Brain pericyte (primary cell): ENCODE data around the gene GREB1L.

Experiments used
- DNase-seq: peaks from one replicate; pipeline ENCODE4 v3.0.0-alpha.2; 2012; ENCODE audit warnings: low read depth, low spot score

GREB1L gene

DNA sequence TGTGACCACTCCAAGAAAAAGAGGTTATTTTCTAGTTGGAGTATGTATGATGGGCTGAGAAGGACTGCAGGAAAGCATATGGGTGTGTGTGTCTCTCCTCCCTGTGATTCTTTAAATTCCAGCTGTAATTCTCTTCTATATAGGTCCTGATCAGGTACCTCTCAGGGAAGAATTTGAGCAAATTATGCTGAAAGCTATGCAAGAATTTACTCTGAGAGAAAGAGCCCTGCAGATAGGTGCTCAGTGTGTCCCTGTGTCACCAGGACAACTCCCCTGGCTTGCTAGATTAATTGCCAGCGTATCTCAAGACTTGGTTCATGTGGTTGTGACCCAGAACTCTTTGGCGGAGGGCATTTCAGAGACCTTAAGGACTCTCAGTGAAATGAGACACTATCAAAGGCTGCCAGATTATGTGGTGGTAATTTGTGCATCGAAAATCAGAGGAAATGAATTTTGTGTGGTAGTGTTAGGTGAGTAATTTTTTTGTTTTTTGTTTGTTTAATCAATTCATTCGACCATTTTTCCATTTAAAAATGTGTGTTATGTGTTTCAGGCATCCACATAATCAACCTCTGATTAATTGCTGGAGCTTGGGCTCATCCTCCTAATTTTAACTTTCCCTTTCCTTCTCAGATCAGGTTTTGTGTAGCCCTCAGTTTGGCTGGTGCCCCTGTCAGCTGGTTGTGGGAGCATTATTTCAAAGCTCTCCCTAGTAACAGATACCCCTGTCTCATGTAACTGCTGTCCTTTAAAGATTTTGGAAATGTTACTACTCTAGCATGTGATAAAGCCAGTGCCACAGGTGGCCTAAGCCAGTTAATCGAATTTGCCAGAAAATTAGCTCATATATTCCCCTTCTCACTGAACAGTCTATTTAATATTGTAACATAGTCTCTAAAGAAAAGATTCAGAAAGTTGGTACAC, 207.6 kb downstream of the GREB1L start:
- DNase-seq, result no peak

DNA sequence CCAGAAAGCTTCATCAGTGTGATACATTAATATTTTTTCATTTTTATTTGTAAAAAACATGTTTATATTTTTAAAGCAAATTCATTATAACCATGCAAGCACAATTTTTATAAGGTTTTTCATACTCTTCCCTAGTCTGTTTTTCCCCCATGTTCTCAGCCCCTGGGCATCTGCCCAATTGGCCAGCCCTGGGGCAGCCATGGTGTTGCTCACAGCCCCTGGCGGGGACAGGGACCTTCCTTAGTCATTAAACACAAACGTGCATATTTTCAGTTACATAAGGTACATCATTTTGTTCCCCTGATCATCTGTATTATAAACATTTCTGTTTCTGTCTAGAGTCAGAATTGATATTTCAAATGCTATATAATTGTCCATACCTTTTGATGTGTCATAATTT, 208.5 kb downstream of the GREB1L start:
- DNase-seq, result no peak

DNA sequence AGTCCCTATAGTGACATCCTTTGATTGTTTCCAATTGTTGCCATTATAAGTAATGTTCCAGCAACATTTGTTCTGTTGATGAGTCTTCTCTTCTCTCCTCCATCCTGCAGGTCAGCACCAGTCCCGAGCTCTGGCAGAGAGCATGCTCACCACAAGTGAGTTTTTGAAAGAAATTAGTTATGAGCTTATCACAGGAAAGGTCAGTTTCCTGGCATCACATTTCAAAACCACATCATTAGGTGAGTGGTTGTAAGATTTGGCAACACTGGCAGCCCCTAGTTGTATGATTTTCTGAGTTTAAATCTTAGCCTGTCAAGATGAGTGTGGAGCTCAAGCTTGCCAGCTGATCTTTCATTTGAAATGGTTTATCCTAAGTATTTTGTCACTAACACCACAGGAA, 208.9 kb downstream of the GREB1L start:
- DNase-seq, result no peak

DNA sequence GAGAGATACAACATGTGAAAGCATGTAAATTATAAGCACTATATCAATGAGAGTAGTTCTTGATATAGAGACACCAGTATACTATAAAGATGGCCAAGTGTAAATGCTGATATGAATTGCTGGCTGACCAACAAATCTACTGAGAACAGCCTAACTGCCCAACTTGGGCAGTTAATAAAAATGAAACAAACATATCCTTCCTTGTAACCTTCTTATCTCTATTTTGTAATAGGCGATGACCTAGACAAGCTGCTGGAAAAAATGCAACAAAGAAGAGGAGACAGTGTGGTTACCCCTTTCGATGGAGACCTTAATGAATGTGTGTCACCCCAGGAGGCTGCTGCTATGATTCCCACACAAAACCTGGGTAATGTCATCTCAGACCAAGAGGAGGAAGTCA, 209.8 kb downstream of the GREB1L start:
- no peak for DNase-seq

DNA sequence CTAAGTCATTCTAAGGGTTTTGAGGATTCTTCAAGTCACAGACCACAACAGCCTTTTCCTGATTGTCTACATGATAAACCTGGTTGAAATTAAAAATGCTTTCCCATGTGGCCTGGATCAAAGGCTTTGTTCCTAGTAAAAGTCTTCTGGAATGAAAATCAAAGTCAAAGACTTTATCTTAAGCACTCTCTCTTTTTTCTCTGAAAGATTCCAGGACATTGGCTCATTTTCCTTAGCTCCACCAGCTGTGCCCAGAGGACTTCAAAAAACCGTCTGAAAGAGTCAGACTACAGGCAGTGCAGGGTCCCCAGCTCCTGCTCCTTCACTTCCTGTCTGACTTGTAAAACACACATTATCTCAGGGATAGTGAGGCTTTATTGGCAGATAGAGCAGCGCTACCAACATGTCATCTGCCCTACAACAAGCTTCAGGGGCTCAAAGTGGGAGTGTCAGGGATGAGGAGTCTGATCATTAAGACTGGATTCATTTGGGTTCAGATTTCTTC, 210.3 kb downstream of the GREB1L start:
- DNase-seq, result no peak

DNA sequence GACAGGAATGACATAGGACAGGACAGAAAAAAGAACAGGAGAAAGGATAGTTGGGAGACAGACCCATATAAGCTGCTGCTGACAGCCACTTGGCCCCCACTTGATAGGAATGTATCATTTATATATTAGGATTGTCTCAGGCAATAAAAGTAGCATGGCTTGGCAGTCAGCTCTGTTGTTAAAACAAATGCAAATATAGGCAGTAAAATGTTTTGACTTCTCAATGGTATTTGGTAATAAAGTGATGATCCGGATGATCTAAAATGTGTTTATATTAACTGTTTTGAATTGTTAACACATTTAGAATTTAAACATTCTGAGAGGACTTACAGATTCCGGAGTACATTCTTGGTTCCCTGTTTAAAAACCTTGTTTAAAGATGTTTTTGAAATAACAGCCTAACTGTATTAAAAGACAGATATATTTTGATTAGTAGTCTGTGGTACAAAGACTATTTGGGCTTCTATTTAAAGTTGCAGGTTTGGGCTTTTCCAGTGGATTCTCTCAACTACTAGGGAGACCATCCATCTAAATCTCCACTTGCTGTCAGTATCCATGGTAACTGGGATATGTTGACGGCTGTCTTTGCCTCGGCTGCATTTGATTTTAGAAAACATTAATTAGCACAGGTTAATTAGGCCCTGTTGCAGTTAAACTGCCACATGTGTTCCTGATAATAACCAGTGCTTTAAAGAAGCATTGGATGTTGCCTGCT, 210.9 kb downstream of the GREB1L start:
- DNase-seq, result no peak

DNA sequence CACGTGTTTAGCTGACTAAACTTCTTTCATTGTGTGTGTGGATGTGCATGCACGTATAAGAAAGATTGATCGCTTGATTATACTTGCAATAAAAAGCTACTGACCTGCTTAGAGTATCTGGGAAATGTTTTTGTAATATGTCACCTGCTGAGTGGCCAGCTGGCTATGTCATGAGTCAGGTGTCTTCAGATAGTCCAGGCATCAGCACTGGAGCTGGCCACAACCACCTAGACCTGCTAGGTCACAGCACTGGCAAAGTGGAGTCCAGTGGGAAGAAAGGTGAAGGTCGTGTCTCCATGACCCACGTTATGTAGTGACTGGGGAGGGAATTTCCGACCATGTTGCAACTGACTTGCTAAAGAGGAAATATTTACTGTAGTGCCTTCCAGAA, 211.5 kb downstream of the GREB1L start:
- DNase-seq, result no peak

DNA sequence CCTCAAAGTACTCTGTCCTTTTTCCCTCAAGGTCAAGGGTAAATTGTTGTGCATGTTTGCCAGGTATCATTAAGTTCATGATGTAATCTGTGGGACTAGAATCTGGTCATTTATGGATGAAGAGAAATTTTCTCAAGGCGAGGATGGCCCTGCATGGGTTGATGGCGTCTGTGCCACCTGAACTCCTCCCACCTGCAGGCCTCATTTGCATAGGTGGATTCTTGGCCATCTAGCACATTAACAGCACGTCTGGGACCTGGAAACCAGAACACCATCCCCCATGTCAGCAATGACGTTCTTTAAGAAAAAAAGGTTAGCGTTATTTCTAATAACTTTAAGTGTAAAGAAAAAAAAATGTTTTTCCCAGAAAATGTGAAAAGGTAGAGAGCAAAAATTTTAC, 212.7 kb downstream of the GREB1L start:
- no peak for DNase-seq

DNA sequence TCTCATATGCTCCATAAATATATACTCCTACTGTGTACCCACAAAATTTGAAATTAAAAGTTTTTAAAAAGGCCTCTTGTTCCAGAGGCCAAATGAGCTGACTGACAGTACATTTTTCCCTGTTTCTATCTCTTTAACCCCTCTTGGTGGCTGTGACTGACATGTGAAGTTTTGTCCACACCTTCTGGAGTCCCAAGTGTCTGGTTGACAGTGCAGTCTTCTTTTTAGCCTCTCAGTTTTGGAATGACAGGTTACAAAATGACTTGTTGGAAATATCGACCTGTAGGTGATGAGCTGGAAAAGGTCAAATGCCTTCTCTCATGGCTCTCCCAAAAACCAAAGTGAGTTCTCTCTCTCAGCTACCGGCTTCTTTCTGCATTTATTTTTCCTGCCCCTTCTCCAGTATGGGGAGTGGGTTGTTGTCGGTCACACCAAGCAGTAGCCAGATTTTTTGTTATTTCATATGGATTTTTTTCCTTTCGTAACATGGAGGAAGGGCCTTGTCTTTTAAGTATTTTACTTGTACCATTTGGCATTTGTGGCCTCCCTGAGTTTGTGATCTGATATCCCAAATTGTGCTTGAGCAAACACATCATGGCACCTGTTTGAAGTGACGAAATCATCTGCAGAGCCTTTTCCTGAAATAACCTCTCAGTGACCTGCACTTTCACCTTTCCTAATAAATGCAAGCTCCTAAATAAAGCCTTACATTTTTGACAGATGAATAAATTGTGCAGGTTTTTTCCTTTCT, 214.6 kb downstream of the GREB1L start:
- DNase-seq, result no peak

DNA sequence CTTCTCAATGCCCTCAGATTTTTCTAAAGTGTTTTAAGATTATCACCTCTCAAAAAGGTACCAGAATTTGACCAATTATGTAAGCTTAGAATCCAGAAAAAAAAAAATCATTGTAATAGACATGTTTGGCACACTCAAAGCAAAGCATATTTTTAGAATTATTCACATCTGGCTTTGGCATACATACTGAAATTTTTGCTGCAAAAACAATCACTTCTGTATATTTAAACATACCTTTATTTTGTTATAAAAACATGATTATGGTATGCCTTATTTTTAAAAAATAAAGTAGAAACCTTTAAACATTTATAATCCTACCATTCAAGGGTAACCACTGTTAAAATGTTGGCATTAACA, 215.1 kb downstream of the GREB1L start:
- DNase-seq, result no peak

DNA sequence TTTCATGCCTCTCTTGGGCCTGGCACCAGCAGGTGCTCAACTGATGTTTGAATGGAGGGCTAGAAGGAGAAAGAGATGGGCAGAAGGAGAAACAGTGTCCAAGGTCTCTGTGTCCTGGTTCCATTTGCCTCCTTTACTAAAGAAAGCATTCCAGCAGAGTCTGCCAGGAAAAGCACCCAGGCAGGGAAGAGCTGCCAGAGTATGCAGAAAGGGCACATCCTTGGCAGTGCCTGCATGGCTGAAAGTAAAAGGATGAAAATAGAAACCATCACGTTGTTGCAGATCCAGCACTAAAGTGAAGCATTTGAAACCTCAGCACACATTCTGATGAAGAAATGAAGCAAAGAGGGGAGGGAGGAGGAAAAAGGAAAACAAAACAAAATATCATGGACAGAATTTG, 216.3 kb downstream of the GREB1L start:
- no peak for DNase-seq

DNA sequence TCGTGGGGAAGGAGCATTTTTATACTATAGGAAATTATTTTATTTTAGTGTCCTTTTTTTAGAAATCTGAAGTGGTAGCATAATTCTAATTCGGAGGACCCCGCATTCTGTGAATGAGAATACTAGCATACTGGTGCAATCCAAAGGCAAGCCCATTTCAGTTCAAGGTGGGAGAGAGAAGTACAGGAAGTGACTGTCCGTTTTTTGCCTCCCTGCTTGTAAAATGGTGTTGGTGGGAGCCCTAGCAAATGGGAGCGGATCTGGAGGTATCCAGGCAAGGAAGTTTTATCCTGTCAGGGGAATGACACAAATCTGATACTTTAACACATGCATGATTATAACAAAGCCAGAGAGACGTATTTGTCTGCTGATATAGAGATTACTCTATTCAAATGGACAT, 216.8 kb downstream of the GREB1L start:
- DNase-seq, result no peak

DNA sequence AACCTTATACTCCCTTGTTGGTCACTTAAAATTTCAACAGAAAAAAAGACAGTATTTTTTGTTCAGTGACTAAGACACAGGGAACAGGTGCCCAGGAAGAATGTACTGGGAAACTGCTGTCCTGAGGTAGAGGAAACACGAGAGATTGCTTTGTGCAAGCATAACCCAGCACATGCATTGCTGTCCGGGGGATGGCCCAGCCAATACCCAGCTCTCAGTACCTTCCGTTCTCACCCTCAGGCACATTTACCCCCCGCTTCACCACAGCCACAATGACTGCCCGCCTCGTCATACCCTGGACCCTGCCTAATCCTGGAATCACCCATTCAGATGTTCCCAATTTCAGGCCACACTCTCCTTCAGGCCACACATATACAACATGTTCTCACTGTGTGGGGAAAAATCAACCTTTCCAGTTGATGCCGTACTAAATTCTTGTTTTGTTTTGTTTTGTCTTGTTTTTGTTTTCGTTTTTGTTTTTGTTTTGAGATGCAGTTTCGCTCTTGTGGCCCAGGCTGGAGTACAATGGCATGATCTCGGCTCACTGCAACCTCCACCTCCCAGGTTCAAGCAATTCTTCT, 217.8 kb downstream of the GREB1L start:
- DNase-seq, result no peak

DNA sequence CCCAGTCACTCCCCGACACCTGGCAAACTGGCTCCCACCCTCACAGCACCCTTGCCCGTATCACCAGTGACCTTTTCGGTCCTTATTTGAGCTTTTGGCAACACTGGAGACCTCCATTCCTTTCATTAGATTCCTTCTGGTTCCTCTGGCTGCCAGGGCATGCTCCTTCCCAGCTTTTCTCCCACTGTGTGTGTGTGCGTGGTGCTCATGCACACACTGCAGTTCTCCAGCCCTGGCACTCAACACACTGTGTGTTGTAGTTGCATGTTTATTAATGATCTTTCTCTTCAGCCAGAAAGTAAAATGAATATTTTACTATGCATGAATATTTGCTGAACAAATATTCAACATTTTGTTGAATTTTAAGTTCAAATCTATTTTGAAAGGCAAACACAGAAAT, 219.4 kb downstream of the GREB1L start:
- no peak for DNase-seq

DNA sequence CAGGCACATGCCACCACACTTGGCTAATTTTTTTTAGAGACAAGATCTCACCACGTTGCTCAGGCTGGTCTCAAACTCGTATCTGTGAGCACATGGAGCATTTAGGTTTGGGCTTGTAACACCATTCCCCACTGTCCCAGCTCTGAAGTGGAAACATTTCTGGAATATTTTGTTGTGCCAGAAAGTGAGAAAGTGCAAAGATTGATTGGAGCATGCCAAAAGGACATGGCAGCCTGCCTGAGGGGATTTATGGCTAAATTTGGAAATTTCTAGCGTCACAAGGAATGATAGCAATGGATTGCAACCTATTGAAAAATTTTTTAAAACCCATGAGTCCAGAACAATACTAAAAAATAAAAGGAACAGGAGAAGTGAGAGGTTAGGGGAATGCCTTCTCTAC, 221.7 kb downstream of the GREB1L start:
- DNase-seq, result no peak

DNA sequence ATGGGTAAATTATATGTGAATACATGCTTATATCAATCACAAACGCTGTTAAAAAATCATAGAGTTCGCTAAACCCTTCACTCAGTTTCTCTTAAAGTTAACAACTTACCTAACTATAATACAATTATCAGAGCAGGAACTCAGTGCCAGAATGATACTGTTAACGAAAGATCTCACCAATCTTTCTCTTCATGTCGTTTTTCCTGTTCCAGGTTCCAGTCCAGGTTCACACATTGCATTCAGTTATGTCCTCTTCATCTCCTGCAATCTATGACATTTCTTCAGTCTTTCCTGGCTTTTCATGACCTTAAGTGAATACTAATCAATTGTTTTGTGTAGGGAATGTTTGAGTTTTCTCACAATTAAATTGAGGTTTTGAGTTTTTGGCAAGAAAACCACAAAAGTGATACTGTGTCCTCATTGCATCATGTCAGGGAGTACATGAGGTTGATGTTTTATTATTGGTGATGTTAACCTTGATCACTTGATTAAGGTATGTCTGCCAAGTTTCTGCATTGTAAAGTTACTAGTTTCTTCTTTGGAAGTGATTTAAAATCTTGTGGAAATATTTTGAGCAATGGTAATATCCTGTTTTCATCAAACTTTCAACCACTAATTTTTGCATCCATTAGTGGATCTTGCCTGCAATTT, 226.6 kb downstream of the GREB1L start:
- DNase-seq, result no peak

DNA sequence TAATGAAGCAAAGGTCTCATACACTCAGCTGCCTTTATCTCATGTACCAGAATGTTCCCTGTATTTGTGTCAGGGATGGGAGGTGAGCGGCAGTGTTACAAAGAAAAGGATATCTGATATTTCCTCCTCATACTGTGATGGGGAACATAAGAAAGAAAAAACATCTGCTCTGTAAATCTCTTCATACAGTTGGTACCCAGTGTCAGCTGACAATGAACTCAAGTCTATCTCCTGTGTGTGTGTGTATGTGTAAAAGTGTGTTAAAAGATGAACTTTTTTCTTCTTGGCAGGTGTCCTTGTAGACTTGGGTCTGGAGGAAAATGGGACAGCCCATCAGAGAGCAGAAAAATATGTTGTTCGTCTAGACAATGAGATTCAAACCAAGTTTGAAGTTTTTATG, 230.7 kb downstream of the GREB1L start:
- no peak for DNase-seq

DNA sequence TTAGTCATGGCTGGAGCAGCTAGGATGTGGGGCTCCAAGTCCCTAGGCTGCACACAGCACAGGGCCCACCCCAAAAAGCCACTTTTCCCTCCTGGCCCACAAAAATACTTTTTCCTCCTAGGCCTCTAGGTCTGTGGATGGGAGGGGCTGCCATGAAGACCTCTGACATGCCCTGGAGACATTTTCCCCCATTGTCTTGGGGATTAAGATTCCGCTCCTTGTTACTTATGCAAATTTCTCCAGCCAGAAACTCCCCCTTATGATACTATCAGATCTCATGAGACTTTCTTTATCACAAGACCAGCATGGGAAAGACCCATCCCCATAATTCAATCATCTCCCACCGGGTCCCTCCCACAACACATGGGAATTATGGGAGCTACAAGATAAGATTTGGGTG, 232.6 kb downstream of the GREB1L start:
- DNase-seq, result no peak

DNA sequence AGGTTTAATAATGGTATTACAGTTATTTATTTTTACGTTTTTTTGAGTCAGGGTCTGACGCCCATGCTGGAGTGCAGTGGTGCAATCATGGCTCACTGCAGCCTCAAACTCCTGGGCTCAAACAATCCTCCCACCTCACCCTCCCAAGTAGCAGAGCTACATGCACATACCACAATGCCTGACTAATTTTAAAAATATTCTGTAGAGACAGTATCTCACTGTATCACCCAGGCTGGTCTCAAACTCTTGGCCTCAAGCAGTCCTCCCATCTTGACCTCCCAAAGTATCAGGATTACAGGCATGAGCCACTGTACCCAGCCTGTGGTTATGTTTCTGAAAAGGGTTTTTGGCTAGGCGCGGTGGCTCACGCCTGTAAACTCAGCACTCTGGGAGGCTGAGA, 237.7 kb downstream of the GREB1L start:
- no peak for DNase-seq

DNA sequence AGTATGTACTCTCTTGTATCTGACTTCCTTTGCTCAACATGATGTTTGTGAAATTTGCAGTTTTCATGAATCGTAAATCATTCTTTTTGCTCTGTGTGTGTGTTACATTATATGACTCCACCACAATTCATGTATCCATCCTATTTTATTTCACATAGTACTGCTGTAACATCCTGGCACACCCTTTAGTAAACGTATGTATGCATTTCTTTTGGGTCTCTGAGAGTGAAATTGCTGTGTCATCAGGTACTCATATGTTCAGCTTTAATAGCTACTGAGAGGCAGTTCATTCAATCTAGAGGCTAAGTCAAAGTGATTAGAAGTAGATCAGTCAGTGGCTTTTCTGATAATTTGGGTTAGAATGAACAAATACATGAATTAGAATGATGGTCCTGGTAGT, 239.7 kb downstream of the GREB1L start:
- DNase-seq, result no peak

DNA sequence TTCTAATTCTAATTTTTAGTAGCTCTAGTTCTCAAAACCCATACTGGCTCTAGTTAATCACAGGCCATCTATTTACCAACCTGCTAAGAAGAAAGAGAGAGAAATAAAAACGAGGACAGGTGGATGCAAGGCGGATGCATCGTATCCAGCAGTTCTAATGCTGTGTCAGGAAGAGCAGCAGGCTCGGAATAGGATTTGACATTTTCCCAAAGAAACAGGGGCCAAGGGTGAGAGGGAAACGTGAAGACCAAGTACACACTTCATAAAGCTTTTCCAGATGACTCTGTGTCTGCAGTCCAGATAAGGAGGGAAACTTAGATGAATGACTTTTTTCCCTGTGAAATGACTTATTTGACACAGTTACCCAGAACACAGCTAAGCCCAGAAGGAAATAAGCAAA, 241.0 kb downstream of the GREB1L start:
- no peak for DNase-seq
